DMS53 (cell line): ENCODE data around the gene QRICH1.
"Not testable (repeated sequence)": the region's sequence is repeated elsewhere in the genome, so short reads cannot be mapped to it uniquely, and the experiment has no call there.

Source experiments
- DNase-seq: peaks from one replicate; lab custom pipeline; 2025; lab: John Stamatoyannopoulos, UW

QRICH1 gene

DNA sequence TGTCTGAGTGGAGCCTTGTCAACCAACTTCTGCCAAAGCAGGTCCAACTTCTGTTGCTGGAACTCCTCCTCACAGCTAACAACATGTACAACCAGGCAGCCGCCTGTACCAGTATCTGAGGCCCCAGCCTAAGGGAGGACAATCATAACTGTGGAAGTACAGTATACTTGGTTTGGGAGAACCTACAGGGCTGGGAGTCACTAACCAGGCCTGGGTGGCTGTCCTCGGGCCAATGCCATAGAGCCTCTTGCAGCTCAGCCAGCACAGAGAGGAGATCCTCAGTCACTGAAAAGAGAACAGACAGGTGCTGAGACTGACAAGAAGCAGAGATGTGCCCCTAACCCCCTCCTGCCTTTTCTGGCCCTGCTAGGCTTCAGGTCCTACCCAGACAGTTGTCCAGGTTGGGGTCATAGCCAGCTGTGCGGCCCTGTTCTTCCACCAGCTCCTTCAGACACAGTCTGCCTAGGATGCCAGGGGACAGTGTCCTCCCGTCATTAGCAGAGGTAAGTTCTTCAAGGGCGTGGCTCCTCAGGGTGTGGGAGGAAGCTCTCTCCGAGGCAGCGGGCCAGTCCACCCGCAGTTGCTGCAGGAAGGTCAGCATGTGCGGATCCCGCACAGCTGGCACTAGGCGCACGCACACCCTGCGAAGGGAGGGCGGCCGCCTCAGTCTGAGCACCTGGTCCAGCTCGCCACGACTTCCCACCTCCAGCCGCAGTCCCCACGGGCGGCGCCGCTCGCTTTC lies 76.5 kb downstream of the QRICH1 start:
- peak; percentile 44 for DNase-seq

DNA sequence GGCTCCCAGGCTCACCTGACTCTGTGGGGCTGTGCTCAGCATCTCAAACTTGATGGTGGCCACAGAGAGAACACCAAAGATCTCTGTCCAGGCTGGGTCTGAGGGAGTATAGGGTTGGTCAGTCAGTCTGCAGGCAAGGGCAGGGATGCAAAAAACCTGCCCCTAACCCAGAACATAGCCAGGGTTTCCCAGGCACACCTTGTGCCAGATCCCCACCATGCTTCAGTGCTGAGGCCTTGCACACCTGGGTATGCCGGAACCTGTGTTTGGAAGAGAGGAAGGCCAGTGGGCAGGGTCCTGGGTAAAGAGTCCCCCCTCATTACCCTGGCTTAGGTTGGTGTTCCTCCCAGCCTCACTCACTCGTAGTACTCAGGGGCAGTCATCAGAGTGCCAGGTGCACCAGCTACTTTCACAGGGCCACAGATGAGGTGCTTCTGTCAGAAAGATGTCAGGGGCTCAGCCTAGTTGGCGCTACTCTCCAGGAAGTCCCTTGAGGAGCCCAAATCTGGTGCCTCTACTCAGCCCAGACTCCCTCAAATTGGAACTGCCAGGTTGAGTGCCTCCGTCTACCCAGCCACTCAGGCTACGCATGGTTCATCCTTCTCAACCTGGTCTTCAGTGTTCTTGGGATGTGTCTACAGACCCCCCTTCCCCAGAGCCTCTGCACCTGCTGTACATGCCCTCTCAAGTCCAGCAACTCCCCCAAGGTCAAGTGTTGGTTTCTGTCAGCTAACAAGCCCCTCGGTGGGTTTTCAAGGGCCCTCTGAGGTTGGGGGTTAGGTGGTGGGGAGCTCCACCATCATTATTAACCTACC lies 77.2 kb downstream of the QRICH1 start:
- DNase-seq: no peak

DNA sequence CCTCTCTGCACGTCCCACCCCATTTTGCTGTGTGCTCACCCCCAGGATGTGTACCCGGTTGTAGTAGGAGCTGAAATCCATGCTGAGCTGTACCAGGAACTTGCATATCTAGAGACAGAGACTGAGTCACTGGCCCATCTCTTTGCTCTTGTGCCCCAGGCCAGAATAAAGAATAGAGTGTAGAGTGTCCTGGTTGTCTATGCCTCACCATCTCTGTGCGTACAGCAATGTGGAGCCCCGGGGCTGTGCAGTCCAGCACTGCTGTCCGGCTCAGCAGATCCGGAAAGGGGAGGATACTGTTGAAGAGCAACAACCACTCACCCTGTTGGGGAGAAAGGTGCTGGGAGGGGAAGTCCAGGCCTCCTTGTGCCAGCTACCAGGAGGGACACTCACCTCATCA lies 78.1 kb downstream of the QRICH1 start:
- DNase-seq: no peak

DNA sequence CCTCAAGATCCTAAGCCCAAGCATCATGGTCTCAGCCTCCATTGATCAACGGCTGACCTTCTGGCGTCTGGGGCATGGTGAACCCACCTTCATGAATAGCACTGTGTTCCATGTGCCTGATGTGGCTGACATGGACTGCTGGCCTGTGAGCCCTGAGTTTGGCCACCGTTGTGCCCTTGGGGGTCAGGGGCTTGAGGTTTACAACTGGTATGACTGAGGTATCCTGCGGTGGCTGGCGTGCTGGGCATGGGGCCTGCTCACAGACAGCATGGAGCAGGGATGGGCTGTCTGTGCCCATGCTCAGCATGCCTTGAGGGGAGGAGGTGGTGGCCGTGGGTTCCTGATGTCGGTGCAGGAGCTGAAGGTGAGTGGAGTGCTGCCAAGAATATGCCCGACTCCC lies 78.8 kb downstream of the QRICH1 start:
- DNase-seq: no peak

DNA sequence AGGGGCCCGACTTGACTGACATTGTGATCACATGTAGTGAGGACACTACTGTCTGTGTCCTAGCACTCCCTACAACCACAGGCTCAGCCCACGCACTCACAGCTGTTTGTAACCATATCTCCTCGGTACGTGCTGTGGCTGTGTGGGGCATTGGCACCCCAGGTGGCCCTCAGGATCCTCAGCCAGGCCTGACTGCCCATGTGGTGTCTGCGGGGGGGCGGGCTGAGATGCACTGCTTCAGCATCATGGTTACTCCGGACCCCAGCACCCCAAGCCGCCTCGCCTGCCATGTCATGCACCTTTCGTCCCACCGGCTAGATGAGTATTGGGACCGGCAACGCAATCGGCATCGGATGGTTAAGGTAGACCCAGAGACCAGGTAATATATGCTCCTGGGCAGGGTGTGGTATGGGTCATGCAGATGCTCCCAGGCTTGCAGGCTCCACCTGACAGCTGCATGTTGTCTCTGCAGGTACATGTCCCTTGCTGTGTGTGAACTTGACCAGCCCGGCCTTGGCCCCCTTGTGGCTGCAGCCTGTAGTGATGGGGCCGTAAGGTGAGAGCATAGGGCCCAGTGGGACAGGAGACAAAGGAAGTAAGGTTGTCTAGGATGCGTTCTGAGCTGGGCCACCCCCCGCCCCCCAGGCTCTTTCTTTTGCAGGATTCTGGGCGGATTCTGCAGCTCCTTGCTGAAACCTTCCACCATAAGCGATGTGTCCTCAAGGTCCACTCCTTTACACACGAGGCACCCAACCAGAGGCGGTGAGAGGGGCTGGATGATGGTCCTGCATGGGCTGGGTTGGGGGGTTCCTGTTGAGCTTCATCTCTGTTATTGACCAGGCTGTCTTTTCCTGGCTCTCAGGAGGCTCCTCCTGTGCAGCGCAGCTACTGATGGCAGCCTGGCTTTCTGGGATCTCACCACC lies 79.9 kb downstream of the QRICH1 start:
- DNase-seq: peak; percentile 72

DNA sequence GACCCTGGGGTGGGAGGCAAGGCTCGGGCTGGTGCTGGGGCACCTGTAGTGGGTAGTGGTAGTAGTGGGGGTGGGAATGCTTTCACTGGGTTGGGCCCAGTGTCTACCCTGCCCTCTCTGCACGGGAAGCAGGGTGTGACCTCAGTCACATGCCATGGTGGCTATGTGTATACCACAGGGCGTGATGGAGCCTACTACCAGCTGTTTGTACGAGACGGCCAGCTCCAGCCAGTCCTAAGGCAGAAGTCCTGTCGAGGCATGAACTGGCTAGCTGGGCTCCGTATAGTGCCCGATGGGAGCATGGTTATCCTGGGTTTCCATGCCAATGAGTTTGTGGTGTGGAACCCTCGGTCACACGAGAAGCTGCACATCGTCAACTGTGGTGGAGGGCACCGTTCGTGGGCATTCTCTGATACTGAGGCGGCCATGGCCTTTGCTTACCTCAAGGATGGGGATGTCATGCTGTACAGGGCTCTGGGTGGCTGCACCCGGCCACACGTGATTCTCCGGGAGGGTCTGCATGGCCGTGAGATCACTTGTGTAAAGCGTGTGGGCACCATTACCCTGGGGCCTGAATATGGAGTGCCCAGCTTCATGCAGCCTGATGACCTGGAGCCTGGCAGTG lies 80.6 kb downstream of the QRICH1 start:
- DNase-seq: no peak

DNA sequence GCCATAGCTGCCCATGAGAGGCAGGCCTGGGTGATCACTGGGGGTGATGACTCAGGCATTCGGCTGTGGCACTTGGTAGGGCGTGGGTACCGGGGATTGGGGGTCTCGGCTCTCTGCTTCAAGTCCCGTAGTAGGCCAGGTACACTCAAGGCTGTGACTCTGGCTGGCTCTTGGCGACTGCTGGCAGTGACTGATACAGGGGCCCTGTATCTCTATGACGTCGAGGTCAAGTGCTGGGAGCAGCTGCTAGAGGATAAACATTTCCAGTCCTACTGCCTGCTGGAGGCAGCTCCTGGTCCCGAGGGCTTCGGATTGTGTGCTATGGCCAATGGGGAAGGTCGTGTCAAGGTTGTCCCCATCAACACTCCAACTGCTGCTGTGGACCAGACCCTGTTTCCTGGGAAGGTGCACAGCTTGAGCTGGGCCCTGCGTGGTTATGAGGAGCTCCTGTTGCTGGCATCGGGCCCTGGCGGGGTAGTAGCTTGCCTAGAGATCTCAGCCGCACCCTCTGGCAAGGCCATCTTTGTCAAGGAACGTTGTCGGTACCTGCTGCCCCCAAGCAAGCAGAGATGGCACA lies 81.3 kb downstream of the QRICH1 start:
- DNase-seq: peak; percentile 12

DNA sequence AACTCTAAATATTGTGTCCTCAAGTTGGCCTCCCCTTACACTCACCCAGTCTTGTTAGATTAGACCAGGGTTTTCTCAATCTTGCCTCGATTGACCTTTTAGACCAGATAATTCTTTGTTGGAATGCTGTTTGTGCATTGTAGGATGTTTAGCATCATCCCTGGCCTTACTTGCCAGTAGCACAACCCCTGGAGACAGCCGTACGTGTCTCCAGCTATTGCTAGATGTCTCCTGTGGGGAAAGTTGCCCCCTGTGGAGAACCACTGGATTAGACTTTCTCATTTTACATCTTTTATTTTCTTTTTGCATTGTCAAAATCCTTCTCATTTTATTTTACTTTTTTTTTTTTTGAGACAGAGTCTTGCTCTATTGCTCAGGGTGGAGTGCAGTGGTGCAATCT lies 84.5 kb downstream of the QRICH1 start:
- DNase-seq: no peak

DNA sequence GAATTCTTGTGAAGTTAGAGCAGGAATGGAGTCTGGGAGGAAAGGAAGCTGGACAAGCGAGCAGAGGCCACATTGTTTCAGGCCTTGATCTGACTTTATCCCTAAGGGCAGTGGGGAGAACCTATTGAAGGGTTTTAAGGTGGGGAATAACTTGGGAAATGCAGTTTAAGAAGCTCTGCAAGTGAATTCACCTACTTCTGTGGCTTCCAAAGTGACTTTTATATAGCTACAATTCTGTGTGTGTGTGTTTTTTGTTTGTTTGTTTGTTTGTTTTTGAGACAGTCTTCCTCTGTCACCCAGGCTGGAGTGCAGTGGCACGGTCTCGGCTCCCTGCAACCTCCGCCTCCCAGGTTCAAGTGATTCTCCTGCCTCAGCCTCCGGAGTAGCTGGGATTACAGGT lies 85.2 kb downstream of the QRICH1 start:
- not testable (repeated sequence) for DNase-seq

DNA sequence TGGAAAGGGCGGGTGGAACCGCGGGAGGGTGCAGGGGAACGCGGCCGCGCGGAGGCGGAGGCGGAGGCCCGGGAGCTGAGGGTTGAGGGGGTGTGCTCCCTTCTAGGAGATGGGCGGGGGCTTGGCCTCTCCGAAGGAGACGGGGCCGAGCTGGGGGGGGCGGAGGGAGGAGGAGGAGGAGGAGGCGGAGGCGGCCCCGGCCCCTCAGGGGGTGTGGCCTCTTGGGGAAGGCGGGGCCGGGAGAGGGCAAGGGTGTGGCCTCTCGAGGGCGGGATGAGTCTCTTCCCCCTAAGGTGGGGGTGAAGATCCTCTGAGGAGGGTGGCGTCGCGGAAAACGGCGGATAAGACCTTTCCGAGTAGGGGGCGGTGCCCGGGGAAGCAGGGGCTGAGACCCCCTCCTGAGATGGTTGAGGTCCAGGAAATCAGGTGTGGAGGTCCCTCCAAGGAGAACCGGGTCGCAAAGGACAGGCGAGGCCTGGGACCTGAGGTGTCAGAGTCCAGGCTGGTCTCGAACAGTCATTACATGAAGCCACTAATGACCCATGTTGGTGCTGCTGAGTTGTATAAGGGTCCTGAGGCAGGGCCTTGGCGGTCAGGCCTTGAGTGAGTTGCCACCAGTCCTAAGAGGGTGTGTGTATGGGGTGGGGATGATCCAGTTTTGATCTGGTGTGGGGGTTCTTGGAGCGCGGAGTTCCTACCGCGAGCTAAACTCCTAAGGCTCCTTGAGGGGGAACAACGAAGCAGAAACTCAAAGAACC lies 85.9 kb downstream of the QRICH1 start:
- peak; percentile 69 for DNase-seq

DNA sequence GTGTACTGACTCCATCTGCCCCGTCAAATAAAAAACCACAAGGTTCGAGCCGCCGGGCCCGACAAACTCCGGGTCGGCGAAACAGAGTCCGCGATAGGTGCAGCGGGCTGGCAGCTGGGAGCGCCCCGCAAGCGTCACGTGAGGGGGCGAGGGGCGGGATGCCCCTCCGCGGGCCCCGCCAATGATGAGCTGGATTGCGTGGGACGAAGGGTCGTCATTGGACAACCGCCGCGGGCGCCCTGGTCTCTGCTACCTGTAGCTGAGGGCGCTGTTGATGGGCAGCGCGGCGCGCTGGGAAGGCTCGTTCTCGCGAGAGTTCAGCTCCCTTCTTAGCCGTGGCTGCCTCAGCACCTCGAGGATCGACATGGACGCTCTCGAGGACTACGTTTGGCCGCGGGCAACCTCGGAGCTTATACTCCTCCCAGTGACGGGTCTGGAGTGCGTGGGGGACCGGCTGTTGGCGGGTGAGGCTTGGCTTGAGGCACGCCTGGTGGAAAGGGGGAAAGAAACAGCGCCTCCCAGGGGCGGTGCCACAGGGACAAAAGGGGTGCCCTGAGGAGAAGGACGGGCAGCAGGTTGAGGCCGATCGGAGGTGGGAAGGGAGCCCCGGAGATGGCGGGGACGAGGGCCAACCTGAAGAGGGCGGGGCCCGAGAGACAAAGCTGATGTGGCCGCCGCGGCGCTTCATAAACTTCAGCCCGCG lies 86.7 kb downstream of the QRICH1 start, which contains the start of gene WDR6:
Gene WDR6, plus strand, starts transcription at position 324 of the 703 bp plus-strand sequence. Its CDS starts 41 bp downstream, at position 365.
- DNase-seq: peak; percentile 93

DNA sequence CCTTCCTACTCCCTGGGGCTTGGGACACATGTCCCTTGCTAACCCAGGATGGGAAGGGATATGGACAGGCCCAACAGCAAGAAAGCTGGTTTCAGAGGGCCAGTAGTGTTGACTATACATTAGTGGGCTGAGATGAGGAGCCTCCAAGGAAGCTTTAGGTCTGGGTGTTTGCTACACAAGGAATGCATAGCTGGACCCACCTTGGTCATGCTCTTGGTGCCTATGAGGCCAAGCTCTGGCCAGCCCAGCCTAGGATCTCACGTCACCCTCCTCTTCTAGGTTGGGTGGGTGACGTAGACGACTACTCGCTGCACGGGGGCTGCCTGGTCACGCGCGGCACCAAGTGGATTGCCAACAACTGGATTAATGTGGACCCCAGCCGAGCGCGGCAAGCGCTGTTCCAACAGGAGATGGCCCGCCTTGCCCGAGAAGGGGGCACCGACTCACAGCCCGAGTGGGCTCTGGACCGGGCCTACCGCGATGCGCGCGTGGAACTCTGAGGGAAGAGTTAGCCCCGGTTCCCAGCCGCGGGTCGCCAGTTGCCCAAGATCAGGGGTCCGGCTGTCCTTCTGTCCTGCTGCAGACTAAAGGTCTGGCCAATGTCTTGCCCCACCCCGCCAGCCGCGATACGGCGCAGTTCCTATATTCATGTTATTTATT lies 87.3 kb downstream of the QRICH1 start:
- peak; percentile 47 for DNase-seq

DNA sequence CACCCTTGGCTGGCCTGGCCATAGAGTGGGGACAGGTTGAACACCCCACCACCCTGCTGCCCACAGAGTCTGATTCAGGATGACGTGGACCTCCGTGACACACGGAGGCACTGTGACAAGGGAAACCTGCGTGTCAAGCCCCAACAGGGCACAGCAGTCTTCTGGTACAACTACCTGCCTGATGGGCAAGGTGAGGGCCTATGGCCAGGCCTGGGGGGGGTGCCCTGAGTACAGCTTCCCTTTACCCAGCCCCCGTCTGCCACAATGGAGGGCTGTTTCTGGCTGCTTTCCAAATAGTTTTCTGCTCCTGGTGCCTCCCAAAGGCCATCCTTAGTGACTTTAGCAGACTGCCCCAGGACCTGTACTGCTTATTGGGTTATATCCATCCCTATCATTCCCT lies 87.9 kb downstream of the QRICH1 start:
- DNase-seq: no peak

DNA sequence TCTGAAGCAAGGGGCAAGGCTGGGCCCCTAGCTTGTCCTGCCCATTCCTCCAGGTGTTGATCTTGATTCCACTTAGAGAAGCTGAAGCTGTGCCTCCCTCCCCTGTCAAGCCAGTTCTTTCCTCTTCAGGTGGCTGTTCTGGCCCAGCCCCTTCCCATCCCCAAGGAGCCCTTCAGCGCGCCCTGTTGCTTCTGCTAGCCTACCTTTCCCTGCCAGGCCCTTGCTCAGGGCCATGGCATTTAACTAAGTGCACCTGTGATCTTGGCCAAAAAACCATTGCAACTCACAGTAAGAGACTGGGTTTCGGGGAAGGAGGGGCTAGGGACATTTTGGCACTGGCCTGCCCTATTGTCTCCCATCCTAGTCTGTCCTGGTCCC lies 88.6 kb downstream of the QRICH1 start:
- no peak for DNase-seq

DNA sequence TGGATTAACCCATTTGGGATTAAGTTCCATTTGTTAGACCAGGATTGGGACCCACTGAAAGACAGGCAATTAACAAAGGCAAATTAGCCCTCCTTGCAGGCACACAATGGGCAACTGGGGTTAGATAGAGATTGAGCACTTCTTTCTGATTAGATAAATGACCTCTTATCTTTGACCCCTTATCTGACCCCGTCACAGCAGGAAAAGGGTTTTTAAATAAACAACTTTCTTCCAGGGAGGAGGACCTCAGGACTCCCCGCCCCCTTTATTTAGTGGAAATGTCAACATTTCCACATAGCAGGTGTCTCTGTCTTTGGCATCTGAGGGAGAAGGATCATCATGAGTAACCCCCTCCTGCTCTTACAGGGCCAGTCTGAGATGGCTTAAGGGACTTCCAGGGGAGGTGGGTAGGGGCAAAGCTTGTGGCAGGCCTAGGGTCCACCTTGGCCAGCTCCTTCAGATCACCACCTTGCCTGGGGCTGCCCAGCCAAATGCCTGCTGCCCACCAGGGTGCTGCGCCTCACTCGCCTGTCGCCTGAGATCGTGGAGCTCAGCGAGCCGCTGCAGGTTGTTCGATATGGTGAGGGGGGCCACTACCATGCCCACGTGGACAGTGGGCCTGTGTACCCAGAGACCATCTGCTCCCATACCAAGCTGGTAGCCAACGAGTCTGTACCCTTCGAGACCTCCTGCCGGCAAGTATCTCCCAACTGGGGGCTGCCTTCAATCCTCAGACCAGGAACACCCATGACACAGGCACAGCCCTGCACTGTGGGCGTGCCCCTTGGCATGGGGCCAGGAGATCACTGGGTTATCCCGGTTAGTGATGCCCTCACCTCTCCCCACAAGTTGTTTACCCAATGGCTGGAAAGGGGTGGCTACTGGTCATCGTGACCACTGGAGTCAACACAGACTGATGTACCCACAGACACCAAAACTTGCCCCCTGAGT lies 89.2 kb downstream of the QRICH1 start:
- DNase-seq: peak; percentile 21

DNA sequence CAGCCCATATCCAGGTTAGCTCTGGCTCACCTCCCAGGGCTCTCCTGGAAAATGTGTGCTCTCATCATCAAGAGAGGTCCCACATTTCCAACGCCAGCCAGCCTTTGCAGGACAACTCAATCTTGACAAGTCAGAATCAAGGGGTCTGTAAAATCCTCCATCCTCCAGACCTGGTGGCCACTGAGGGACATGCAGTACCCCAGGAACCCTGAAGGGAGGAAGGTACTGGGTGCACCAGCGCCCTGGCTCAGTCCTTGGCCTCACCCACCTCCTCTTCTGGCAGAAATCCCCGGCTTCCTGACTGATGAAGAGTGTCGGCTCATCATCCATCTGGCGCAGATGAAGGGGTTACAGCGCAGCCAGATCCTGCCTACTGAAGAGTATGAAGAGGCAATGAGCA lies 92.7 kb downstream of the QRICH1 start:
- DNase-seq: no peak

DNA sequence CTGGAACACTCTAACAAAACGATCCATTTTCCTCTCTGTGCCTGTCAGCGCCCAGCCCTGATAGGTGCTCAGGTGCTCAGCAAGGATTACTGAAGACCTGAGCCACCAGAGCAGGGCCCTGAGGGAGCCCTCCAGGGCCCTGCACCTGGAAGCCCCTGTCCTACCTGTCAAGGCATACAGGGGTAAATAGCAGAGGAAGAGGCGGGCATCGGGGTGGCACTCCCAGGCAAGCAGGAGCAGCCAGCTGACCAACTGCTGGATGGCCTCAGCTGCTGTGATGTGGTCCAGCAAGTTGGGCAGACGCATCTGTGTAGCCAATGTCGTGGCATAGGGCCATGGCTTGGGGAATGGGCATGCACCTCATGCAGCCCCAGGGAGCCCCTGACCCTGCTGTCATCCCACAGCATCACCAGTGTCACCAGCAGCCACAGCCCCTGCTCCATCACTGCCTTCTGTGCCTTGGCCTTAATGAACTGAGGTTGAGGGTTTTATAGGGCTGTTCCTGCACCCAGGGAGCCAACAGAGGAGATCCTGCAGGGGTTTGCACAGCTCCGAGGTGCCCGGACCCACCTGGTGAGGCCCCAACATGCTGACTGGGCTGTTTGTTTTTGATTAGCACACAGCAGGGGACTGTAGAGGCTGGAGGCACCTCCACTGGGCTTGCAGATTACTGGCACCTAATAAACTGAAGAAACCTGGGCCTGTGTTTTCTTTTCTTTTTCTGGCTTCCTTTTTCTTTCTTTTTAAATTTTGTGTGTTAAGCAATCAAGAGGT lies 94.6 kb downstream of the QRICH1 start:
- DNase-seq: no peak
